CD14-positive monocyte (primary cell): Measurements from ENCODE around the gene BEND7. TPM values are rescaled to one million over a fixed set of nuclear protein-coding genes. Genes with fewer than 3 reads are reported as not detected.

Source experiments
- DNase-seq, 3 donors: peaks; one replicate each; pipeline ENCODE4 v3.0.0-alpha.2; 2011 to 2022
- H2AFZ ChIP-seq: 2 replicates; pipeline ENCODE4 v1.6.0; 2012; ENCODE audit warnings: mild to moderate bottlenecking, low read depth, low read length, inconsistent platforms; ENCODE audit not compliant: insufficient read depth, poor library complexity, severe bottlenecking
- H3K27ac ChIP-seq, 2 donors: 1 replicate in 1 of 2; 2 replicates in 1 of 2; pipeline ENCODE4 v1.5.1; 2012 to 2013; ENCODE audit warnings: low read length in 2 of 2, control low read depth in 1 of 2, inconsistent platforms in 1 of 2, low read depth in 1 of 2, mild to moderate bottlenecking in 1 of 2
- H3K27me3 ChIP-seq, 2 donors: one replicate each; pipeline versions ENCODE4 v1.6.0 to v1.6.1; 2011 to 2013; ENCODE audit warnings: low read length in 2 of 2; ENCODE audit not compliant: control insufficient read depth in 2 of 2, insufficient read depth in 2 of 2
- H3K36me3 ChIP-seq, 2 donors: replicated peaks in 1 of 2; 1 replicate in 1 of 2; 2 replicates in 1 of 2; pipeline versions ENCODE4 v1.5.1 to v1.6.1; 2012 to 2013; ENCODE audit warnings: low read length in 2 of 2, control low read depth in 1 of 2, inconsistent platforms in 1 of 2, mild to moderate bottlenecking in 1 of 2; ENCODE audit not compliant: insufficient read depth in 2 of 2, control insufficient read depth in 1 of 2
- H3K4me1 ChIP-seq, 2 donors: 1 replicate in 1 of 2; 2 replicates in 1 of 2; pipeline versions ENCODE4 v1.5.1 to v1.6.1; 2012 to 2013; ENCODE audit warnings: low read length in 2 of 2, control low read depth in 1 of 2, inconsistent platforms in 1 of 2, mild to moderate bottlenecking in 1 of 2, moderate library complexity in 1 of 2; ENCODE audit not compliant: insufficient read depth in 2 of 2, control insufficient read depth in 1 of 2
- H3K4me2 ChIP-seq: replicated peaks from 2 replicates; pipeline ENCODE3; 2012; ENCODE audit warnings: low read length, moderate library complexity, mild to moderate bottlenecking; ENCODE audit not compliant: poor library complexity, severe bottlenecking; ENCODE audit errors: extremely low read depth
- H3K4me3 ChIP-seq, 3 experiments: fragments of 200-600 bp in 1 of 3; sonication (generic) in 1 of 3; replicated peaks in 1 of 3; 1 replicate in 2 of 3; 2 replicates in 1 of 3; pipeline ENCODE4 v1.5.1; 2011 to 2013; ENCODE audit warnings: low read length in 3 of 3, mild to moderate bottlenecking in 3 of 3, control low read depth in 2 of 3, low read depth in 2 of 3, inconsistent platforms in 1 of 3, moderate library complexity in 1 of 3
- H3K79me2 ChIP-seq: 2 replicates; pipeline ENCODE4 v1.6.0; 2012; ENCODE audit warnings: mild to moderate bottlenecking, control low read depth, inconsistent platforms, low read length, moderate library complexity; ENCODE audit not compliant: insufficient read depth
- H3K9ac ChIP-seq: 2 replicates; pipeline ENCODE4 v1.6.0; 2017; ENCODE audit warnings: low read length, mild to moderate bottlenecking; ENCODE audit not compliant: insufficient read depth, poor library complexity, severe bottlenecking
- H3K9me3 ChIP-seq, 2 donors: replicated peaks in 1 of 2; 1 replicate in 1 of 2; 2 replicates in 1 of 2; pipeline versions ENCODE4 v1.5.1 to v1.6.1; 2012 to 2013; ENCODE audit warnings: low read length in 2 of 2, control low read depth in 1 of 2; ENCODE audit not compliant: control insufficient read depth in 1 of 2, insufficient read depth in 1 of 2
- H4K20me1 ChIP-seq: 2 replicates; pipeline ENCODE4 v1.6.0; 2012; ENCODE audit warnings: mild to moderate bottlenecking, low read length, control low read depth, moderate library complexity; ENCODE audit not compliant: insufficient read depth
- H3K27ac Mint-ChIP-seq, 7 donors: one replicate each; pipeline ENCODE4 v1.8.0; 2020; ENCODE audit warnings: mild to moderate bottlenecking in 7 of 7, mixed read lengths in 7 of 7, moderate library complexity in 6 of 7, inconsistent platforms in 2 of 7
- H3K27me3 Mint-ChIP-seq, 3 donors: one replicate each; pipeline ENCODE4 v1.8.0; 2021 to 2022; ENCODE audit warnings: low read depth in 3 of 3, mild to moderate bottlenecking in 3 of 3, mixed read lengths in 3 of 3, moderate library complexity in 3 of 3, inconsistent platforms in 1 of 3
- H3K36me3 Mint-ChIP-seq, 2 donors: one replicate each; pipeline ENCODE4 v1.8.0; 2020; ENCODE audit warnings: mixed read lengths in 2 of 2, inconsistent platforms in 1 of 2, mild to moderate bottlenecking in 1 of 2
- H3K4me1 Mint-ChIP-seq: one replicate; pipeline ENCODE4 v1.8.0; 2020; ENCODE audit warnings: mild to moderate bottlenecking, mixed read lengths
- H3K4me3 Mint-ChIP-seq, 2 donors: one replicate each; pipeline ENCODE4 v1.8.0; 2020; ENCODE audit warnings: mild to moderate bottlenecking in 2 of 2, mixed read lengths in 2 of 2, moderate library complexity in 1 of 2
- H3K9me3 Mint-ChIP-seq, 7 donors: one replicate each; pipeline ENCODE4 v1.8.0; 2020 to 2022; ENCODE audit warnings: mixed read lengths in 7 of 7, mild to moderate bottlenecking in 6 of 7, moderate library complexity in 6 of 7, inconsistent platforms in 2 of 7
- WGBS: methylation state at CpG from one replicate; pipeline ENCODE4 v1.1.5; 2013; ENCODE audit warnings: missing lambda C conversion rate; ENCODE audit not compliant: insufficient coverage; 5-methylcytosine and 5-hydroxymethylcytosine counted together
- intact Hi-C, 2 donors: fragments of 100-400 bp; cut with micrococcal nuclease; formaldehyde crosslinking; loops; one replicate each; pipeline versions ENCODE4 v1.15.0 to v1.15.1; 2023
- polyA plus RNA-seq, 3 donors: library from polyadenylated mRNA; depleted of rRNA in 1 of 3; unstranded in 2 of 3; stranded (reverse) in 1 of 3; fragments of 300-500 nt in 2 of 3; fragments of >200 nt in 1 of 3; fragmentation: Illumina TruSeq in 2 of 3; gene quantifications; 1 replicate in 2 of 3; 2 replicates in 1 of 3; pipeline ENCODE4 v1.2.3, GENCODE V29; 2012 to 2021
- TF ChIP-seq, protein P1 (sequence below): fragments of 200-600 bp; IDR thresholded peaks from one replicate; pipeline ENCODE4 v1.8.0; 2022; ENCODE audit warnings: antibody characterized with exemption, mild to moderate bottlenecking

The BEND7 gene
- polyA plus RNA-seq, 3 donors: 0.65 TPM; not detected in 2

DNA sequence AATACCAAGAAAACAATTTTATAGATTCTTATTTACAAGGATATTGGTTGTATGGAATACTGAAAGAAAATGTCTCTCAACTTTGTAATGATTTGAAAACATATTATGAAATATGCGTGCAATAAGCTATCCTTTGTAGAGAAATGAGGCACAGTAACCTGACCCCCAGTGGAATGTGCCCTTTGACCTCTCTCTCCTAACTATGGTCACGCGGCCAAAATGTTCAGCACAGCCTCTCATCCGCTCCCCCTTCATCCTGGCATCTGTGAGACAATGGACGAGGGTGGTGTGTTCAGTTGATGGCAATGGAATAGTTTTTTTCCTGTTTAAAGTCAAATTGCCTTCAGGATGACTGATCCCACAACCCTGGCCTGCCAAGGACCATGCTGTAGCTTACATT, 13.3 kb downstream of the BEND7 start:
- Histone ChIP-seq H4K20me1 (no peaks in the 10 kb centered on the region), H3K4me3 (no peak overlapping the region), H3K27me3 (no peaks in the 10 kb centered on the region), H3K4me1 (no peaks in the 10 kb centered on the region), H3K36me3 (no peaks in the 10 kb centered on the region), H3K79me2 (no peaks in the 10 kb centered on the region), H3K9ac (no peak overlapping the region), H3K9me3 (no peaks in the 10 kb centered on the region), H2AFZ (no peak overlapping the region), H3K27ac (no peak overlapping the region), H3K4me2 (no peak overlapping the region)
- Mint-ChIP-seq H3K27ac (no peak overlapping the region), H3K4me1 (no peaks in the 10 kb centered on the region), H3K27me3 (no peaks in the 10 kb centered on the region), H3K36me3 (no peaks in the 10 kb centered on the region), H3K9me3 (peaks cover 0 to 2% (median 0%) of the 10 kb centered on the region in 7 donors), H3K4me3 (no peak overlapping the region)
- intact Hi-C loops: no loop called here
- no peak for DNase-seq
- WGBS: 89% methylated on average over 1 of the region's 5 CpGs
- TF ChIP-seq, protein P1, sequence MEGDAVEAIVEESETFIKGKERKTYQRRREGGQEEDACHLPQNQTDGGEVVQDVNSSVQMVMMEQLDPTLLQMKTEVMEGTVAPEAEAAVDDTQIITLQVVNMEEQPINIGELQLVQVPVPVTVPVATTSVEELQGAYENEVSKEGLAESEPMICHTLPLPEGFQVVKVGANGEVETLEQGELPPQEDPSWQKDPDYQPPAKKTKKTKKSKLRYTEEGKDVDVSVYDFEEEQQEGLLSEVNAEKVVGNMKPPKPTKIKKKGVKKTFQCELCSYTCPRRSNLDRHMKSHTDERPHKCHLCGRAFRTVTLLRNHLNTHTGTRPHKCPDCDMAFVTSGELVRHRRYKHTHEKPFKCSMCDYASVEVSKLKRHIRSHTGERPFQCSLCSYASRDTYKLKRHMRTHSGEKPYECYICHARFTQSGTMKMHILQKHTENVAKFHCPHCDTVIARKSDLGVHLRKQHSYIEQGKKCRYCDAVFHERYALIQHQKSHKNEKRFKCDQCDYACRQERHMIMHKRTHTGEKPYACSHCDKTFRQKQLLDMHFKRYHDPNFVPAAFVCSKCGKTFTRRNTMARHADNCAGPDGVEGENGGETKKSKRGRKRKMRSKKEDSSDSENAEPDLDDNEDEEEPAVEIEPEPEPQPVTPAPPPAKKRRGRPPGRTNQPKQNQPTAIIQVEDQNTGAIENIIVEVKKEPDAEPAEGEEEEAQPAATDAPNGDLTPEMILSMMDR: no peak

- no peaks in the 10 kb centered on the region for H3K9me3 ChIP-seq
- 98% methylated on average over 10 of the region's 14 CpGs for WGBS
- H3K36me3 ChIP-seq: no peaks in the 10 kb centered on the region
- no peaks in the 10 kb centered on the region for H3K79me2 ChIP-seq
- Mint-ChIP-seq H3K9me3 (peaks cover 0 to 2% (median 0%) of the 10 kb centered on the region in 7 donors), H3K27me3 (no peaks in the 10 kb centered on the region), H3K4me1 (no peaks in the 10 kb centered on the region), H3K4me3 (no peak overlapping the region), H3K27ac (no peak overlapping the region), H3K36me3 (no peaks in the 10 kb centered on the region)
- intact Hi-C loops: no loop called here
- DNase-seq: no peak
- no peak overlapping the region for H3K9ac ChIP-seq
- H2AFZ ChIP-seq: no peak overlapping the region
- H3K27ac ChIP-seq: no peak overlapping the region
- H3K4me2 ChIP-seq: no peak overlapping the region
- H4K20me1 ChIP-seq: no peaks in the 10 kb centered on the region
- no peak overlapping the region for H3K4me3 ChIP-seq
- TF ChIP-seq, protein P1: no peak
- H3K4me1 ChIP-seq: no peaks in the 10 kb centered on the region
- no peaks in the 10 kb centered on the region for H3K27me3 ChIP-seq
These were observed 14.5 kb downstream of the BEND7 start for GRCh38 chr10:13514296-13514695.
